OCI-LY1 (cell line): ENCODE results near the gene KDM5B.

ENCODE experiments used
- H2AFZ ChIP-seq: fragments of 200-600 bp; sonication (generic), shearing (Covaris generic); 2 replicates; pipeline ENCODE4 v1.6.0; 2014; ENCODE audit warnings: antibody characterized with exemption, mild to moderate bottlenecking, low read length
- H3F3A ChIP-seq: fragments of 200-600 bp; sonication (generic), shearing (Covaris generic); 2 replicates; pipeline ENCODE4 v1.6.0; 2014; ENCODE audit warnings: mild to moderate bottlenecking, antibody characterized with exemption, low read length, moderate library complexity; ENCODE audit not compliant: insufficient read depth
- H3K27ac ChIP-seq: fragments of 200-600 bp; sonication (generic); 2 replicates; pipeline ENCODE4 v1.5.1; 2014; ENCODE audit warnings: low read length, mixed run types, mild to moderate bottlenecking, low read depth; ENCODE audit not compliant: poor library complexity, severe bottlenecking
- H3K27me3 ChIP-seq: fragments of 200-600 bp; sonication (generic); 2 replicates; pipeline ENCODE4 v1.6.0; 2014; ENCODE audit warnings: antibody characterized with exemption, mild to moderate bottlenecking, low read length, moderate library complexity; ENCODE audit not compliant: insufficient read depth
- H3K36me3 ChIP-seq: fragments of 200-600 bp; sonication (generic); 2 replicates; pipeline ENCODE4 v1.6.1; 2014; ENCODE audit warnings: mild to moderate bottlenecking, antibody characterized with exemption, low read length, moderate library complexity, mixed read lengths; ENCODE audit not compliant: insufficient read depth
- H3K4me1 ChIP-seq: fragments of 200-600 bp; sonication (generic); 2 replicates; pipeline ENCODE4 v1.5.1; 2014; ENCODE audit warnings: mild to moderate bottlenecking, low read length, moderate library complexity; ENCODE audit not compliant: insufficient read depth, severe bottlenecking
- H3K4me2 ChIP-seq: fragments of 200-600 bp; sonication (generic), shearing (Covaris generic); 2 replicates; pipeline ENCODE4 v1.6.1; 2014; ENCODE audit warnings: low read length
- H3K4me3 ChIP-seq: fragments of 200-600 bp; sonication (generic); 2 replicates; pipeline ENCODE4 v1.5.1; 2014; ENCODE audit warnings: low read length, low read depth, mild to moderate bottlenecking, mixed read lengths; ENCODE audit not compliant: poor library complexity, severe bottlenecking
- H3K79me2 ChIP-seq: fragments of 200-600 bp; shearing (Covaris generic); 2 replicates; pipeline ENCODE4 v1.6.1; 2016; ENCODE audit warnings: mixed run types, low read length, mixed read lengths; ENCODE audit not compliant: insufficient read depth
- H3K9ac ChIP-seq: fragments of 200-600 bp; sonication (generic), shearing (Covaris generic); 2 replicates; pipeline ENCODE4 v1.6.1; 2014; ENCODE audit warnings: mild to moderate bottlenecking, low read length, mixed read lengths
- H3K9me2 ChIP-seq: fragments of 200-600 bp; sonication (generic), shearing (Covaris generic); 2 replicates; pipeline ENCODE4 v1.6.1; 2014; ENCODE audit warnings: low read depth, mild to moderate bottlenecking, low read length, mixed read lengths
- H3K9me3 ChIP-seq: fragments of 200-600 bp; shearing (Covaris generic); 2 replicates; pipeline ENCODE4 v1.6.1; 2014; ENCODE audit warnings: low read length, mixed read lengths
- H4K20me1 ChIP-seq: fragments of 200-600 bp; sonication (generic), shearing (Covaris generic); 2 replicates; pipeline ENCODE4 v1.6.0; 2016; ENCODE audit warnings: mild to moderate bottlenecking, low read length; ENCODE audit not compliant: insufficient read depth
- EZH2 ChIP-seq: fragments of 200-600 bp; sonication (generic), shearing (Covaris generic); IDR thresholded peaks from 2 replicates; pipeline ENCODE4 v1.8.0; 2017; ENCODE audit warnings: borderline replicate concordance, mixed run types, mild to moderate bottlenecking, antibody characterized with exemption, low read length, moderate library complexity, mixed read lengths
- TF ChIP-seq, protein P1 (sequence below): fragments of 200-600 bp; sonication (generic), shearing (Covaris generic); IDR thresholded peaks from 2 replicates; pipeline ENCODE4 v1.5.1; 2017; ENCODE audit warnings: mild to moderate bottlenecking, antibody characterized with exemption, low read length, moderate library complexity, mixed read lengths

The KDM5B gene

DNA sequence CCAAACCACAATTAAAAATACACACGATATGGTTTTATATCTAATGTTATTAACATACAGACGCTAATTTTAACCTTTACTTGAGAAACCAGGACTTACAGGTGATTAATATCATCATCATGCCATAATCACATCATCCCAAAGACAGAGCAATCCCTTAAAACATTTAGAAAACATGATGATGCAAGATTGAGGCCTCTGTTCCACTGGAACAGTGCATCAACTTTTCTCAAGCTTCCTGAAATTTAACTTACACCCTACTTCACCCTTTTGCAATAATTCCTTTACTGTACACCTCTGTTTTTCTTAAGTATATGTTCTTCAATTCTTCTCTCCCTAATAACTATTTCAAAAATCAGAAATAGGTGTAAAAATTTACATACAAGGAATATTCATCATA is 38.1 kb downstream of the KDM5B start:
- Histone ChIP-seq H3K79me2 (no peaks in the 10 kb centered on the region), H3K9me3 (no peaks in the 10 kb centered on the region), H2AFZ (no peak overlapping the region), H4K20me1 (no peaks in the 10 kb centered on the region), H3K27ac (no peak overlapping the region), H3K36me3 (no peaks in the 10 kb centered on the region), H3K27me3 (no peaks in the 10 kb centered on the region), H3F3A (no peaks in the 10 kb centered on the region), H3K9me2 (no peaks in the 10 kb centered on the region), H3K4me3 (no peak overlapping the region), H3K4me1 (no peaks in the 10 kb centered on the region), H3K4me2 (no peak overlapping the region), H3K9ac (no peak overlapping the region)
- no peak for TF ChIP-seq EZH2
- TF ChIP-seq, protein P1, sequence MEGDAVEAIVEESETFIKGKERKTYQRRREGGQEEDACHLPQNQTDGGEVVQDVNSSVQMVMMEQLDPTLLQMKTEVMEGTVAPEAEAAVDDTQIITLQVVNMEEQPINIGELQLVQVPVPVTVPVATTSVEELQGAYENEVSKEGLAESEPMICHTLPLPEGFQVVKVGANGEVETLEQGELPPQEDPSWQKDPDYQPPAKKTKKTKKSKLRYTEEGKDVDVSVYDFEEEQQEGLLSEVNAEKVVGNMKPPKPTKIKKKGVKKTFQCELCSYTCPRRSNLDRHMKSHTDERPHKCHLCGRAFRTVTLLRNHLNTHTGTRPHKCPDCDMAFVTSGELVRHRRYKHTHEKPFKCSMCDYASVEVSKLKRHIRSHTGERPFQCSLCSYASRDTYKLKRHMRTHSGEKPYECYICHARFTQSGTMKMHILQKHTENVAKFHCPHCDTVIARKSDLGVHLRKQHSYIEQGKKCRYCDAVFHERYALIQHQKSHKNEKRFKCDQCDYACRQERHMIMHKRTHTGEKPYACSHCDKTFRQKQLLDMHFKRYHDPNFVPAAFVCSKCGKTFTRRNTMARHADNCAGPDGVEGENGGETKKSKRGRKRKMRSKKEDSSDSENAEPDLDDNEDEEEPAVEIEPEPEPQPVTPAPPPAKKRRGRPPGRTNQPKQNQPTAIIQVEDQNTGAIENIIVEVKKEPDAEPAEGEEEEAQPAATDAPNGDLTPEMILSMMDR = no peak

DNA sequence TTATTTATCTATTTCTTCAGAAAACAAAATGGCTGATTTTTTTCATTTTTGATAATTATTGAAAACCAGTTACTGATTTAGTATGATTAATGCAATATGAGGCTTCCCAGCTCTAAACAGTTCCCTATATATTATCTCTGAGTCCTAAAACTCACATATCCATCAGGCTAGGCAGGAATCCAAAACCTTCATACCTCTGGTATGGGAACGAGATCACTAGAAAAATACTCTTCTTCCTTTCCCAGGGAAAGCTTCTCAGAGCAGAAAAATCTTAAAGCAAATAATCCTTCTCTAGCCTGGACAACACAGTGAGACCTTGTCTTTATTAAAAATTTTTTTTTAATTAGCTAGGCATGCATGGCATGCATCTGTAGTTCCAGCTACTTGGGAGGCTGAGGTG is 42.5 kb downstream of the KDM5B start:
- Histone ChIP-seq H4K20me1 (no peaks in the 10 kb centered on the region), H2AFZ (no peak overlapping the region), H3K9me2 (no peaks in the 10 kb centered on the region), H3K4me1 (no peaks in the 10 kb centered on the region), H3F3A (no peaks in the 10 kb centered on the region), H3K9ac (no peak overlapping the region), H3K27me3 (no peaks in the 10 kb centered on the region), H3K79me2 (no peaks in the 10 kb centered on the region), H3K4me3 (no peak overlapping the region), H3K4me2 (no peak overlapping the region), H3K27ac (no peak overlapping the region), H3K36me3 (no peaks in the 10 kb centered on the region), H3K9me3 (no peaks in the 10 kb centered on the region)
- TF ChIP-seq, protein P1 = no peak
- no peak for TF ChIP-seq EZH2

DNA sequence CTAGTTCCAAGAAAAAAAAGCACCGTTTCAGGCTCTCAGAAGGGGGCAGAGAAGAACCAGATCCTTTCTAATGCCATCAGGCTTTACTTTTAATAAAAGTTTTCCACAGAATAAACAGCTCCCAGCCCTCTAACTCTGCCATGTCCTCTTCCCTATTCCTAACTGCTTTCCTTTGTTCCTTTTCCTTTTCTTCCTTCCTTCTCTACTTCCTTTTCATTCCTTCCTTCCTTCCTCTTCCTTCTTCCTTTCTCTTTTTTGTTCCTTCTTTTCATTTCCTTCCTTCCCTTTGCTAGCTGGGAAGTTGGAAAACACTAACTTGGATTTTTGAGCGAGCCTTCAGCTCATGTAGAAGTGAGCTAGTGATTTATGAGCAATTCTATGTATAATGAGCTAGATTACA is 46.2 kb downstream of the KDM5B start:
- no peaks in the 10 kb centered on the region for H3F3A ChIP-seq
- H3K27ac ChIP-seq = no peak overlapping the region
- no peaks in the 10 kb centered on the region for H3K4me1 ChIP-seq
- no peaks in the 10 kb centered on the region for H3K36me3 ChIP-seq
- no peaks in the 10 kb centered on the region for H3K9me3 ChIP-seq
- H2AFZ ChIP-seq = no peak overlapping the region
- no peaks in the 10 kb centered on the region for H3K79me2 ChIP-seq
- no peak overlapping the region for H3K9ac ChIP-seq
- H3K9me2 ChIP-seq = no peaks in the 10 kb centered on the region
- H3K4me2 ChIP-seq = no peak overlapping the region
- no peaks in the 10 kb centered on the region for H3K27me3 ChIP-seq
- no peak for TF ChIP-seq EZH2
- TF ChIP-seq, protein P1 = no peak
- H4K20me1 ChIP-seq = no peaks in the 10 kb centered on the region
- no peak overlapping the region for H3K4me3 ChIP-seq
